ENCODE data around the gene C2orf68. TPM values are rescaled to one million over a fixed set of nuclear protein-coding genes. Genes with fewer than 3 reads are reported as not detected.
"Not testable (repeated sequence)": the region's sequence is repeated elsewhere in the genome, so short reads cannot be mapped to it uniquely, and the experiment has no call there.

The C2orf68 gene
- total and polyA plus RNA-seq, 2 of the 13 experiments (the other 11 are each of a cell fraction or from before 2014, with no cell fraction given), result 47.1 to 77.4 TPM

GRCh38 chr2:85604133-85604444 is 7.8 kb downstream of the C2orf68 start:
- H3K4me3 ChIP-seq (replicated peaks in 1 of 3; ENCODE audit: insufficient read depth in 1 of 3, low read depth in 2 of 3, low read length in 3 of 3), result peak overlapping the region; percentile 29 to 98 (median 84); a peak in 5 of 6 replicates
- DNase-seq (ENCODE audit: low spot score); BruUV-seq (replicated peaks); H4K20me1 ChIP-seq (ENCODE audit: insufficient read depth, low read length); ATAC-seq; in situ Hi-C loops (cut with HindIII; ENCODE audit: extremely low pct_ligation_motif_present, low pct_unique_long_range_greater_than_20kb); CTCF ChIA-PET (ENCODE audit: low intra/inter-chr PET ratio, low total read pairs); H3K27me3 ChIP-seq (ENCODE audit: control insufficient read depth in 1 of 2, insufficient read depth in 2 of 2, low read length in 2 of 2); intact Hi-C loops (cut with micrococcal nuclease; ENCODE audit: unreplicated experiment); FAIRE-seq; H2AFZ ChIP-seq (ENCODE audit: low read length); H3K9me3 ChIP-seq (ENCODE audit: low read length); TF ChIP-seq SOX13 (CRISPR knock-in tag; conservative IDR thresholded peaks at IDR 0.05 in 1 of 2, IDR thresholded peaks at IDR 0.05 in 1 of 2): not testable (repeated sequence)
- peak overlapping the region; percentile 30 for H3K9ac ChIP-seq (ENCODE audit: insufficient read depth, low read depth, low read length)
- 0 out of 2 replicates have a peak, but pooled peaks have one; percentile 3 for TF ChIP-seq GZF1 (CRISPR knock-in tag; IDR thresholded peaks at IDR 0.05)
- TF ChIP-seq CEBPG (CRISPR knock-in tag; IDR thresholded peaks at IDR 0.05), result peak; percentile 44
- peak in 1 of 2 experiments; percentile 67; a peak in 1 of 4 replicates for TF ChIP-seq ATF4 (CRISPR knock-in tag; IDR thresholded peaks at IDR 0.05)
- 0 out of 2 replicates have a peak, but pooled peaks have one; percentile 6 for TF ChIP-seq ETV6 (CRISPR knock-in tag; conservative IDR thresholded peaks at IDR 0.05)
- 0 out of 2 replicates have a peak, but pooled peaks have one; percentile 2 for TF ChIP-seq SOX13 (IDR thresholded peaks at IDR 0.05)
- peaks cover 14 to 34% of the 10 kb centered on the region in 2 experiments for H3K36me3 ChIP-seq (replicated peaks in 1 of 2; ENCODE audit: control insufficient read depth in 1 of 2, insufficient read depth in 2 of 2, low read length in 2 of 2)
- peak overlapping the region; percentile 1 for H3K27ac ChIP-seq (ENCODE audit: extremely low read length, insufficient read depth, low read length)
- 61% methylated on average over 3 of the region's 3 CpGs for WGBS (ENCODE audit: low lambda C conversion rate)
- peak overlapping the region; percentile 86 for H3K4me2 ChIP-seq (ENCODE audit: low read depth, low read length)
- peaks cover 85% of the 10 kb centered on the region for H3K4me1 ChIP-seq (ENCODE audit: insufficient read depth, low read length)
- H3K79me2 ChIP-seq (ENCODE audit: insufficient read depth, low read length), result peaks cover 36% of the 10 kb centered on the region
- POLR2A ChIA-PET, result interaction anchor here (1.9 to 25.9 kb wide), 7 partner anchors 1 to 184 kb away, joined by 7 to 795 read pairs (median 71); partner anchors contain the start of genes C2orf68, GGCX, MAT2A and RNF181
